Neural crest cell (in vitro differentiated cells): ENCODE results near the gene RNF214. TPM values are rescaled to one million over a fixed set of nuclear protein-coding genes. Genes with fewer than 3 reads are reported as not detected.

Experiments
- DNase-seq: peaks from one replicate; pipeline ENCODE4 v3.0.0; 2021; ENCODE audit warnings: low read depth, mixed read lengths, low spot score
- H3K27ac Mint-ChIP-seq: one replicate; pipeline ENCODE4 v1.8.0; 2021; ENCODE audit warnings: mild to moderate bottlenecking, mixed read lengths; ENCODE audit not compliant: unreplicated experiment
- H3K27me3 Mint-ChIP-seq: 2 replicates; pipeline ENCODE4 v1.8.0; 2021; ENCODE audit warnings: low read depth, mild to moderate bottlenecking, mixed read lengths
- H3K36me3 Mint-ChIP-seq: 2 replicates; pipeline ENCODE4 v1.8.0; 2021; ENCODE audit warnings: low read depth, mild to moderate bottlenecking, mixed read lengths
- H3K4me1 Mint-ChIP-seq: 2 replicates; pipeline ENCODE4 v1.8.0; 2021; ENCODE audit warnings: mixed read lengths
- H3K4me3 Mint-ChIP-seq: one replicate; pipeline ENCODE4 v1.8.0; 2021; ENCODE audit warnings: mild to moderate bottlenecking, mixed read lengths
- H3K9me3 Mint-ChIP-seq: 2 replicates; pipeline ENCODE4 v1.8.0; 2021; ENCODE audit warnings: mixed read lengths
- total RNA-seq: library from RNA; stranded (reverse); gene quantifications from 2 replicates; pipeline ENCODE4 v1.2.1, GENCODE V29; 2021
- TF ChIP-seq, protein P1 (sequence below): fragments of 200-600 bp; sonication (generic); conservative IDR thresholded peaks from 2 replicates; pipeline ENCODE4 v1.5.0; 2021; ENCODE audit warnings: antibody characterized with exemption, mild to moderate bottlenecking

Gene RNF214
- total RNA-seq, 1 donor from 2014 or later = 47.5 TPM

DNA sequence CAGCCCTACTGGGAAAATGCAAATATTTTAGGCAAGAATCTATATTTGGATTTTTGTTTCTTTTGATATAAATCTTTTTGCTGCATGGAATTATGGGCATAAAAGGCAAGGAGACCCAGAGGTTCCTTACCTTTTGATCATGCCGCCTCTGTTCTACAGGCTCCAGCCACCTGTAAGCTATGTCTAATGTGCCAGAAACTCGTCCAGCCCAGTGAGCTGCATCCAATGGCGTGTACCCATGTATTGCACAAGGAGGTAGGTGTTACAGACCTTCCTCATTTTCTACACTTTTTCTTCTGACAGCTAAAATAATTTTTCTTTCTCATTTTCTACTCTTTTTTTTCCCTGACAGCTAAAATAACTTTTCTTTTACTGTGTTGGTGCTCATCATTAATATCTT, 50.5 kb downstream of the RNF214 start:
- Mint-ChIP-seq H3K4me3 (no peak overlapping the region), H3K4me1 (no peaks in the 10 kb centered on the region), H3K27ac (no peak overlapping the region), H3K36me3 (peaks cover 19% of the 10 kb centered on the region), H3K27me3 (no peaks in the 10 kb centered on the region), H3K9me3 (no peaks in the 10 kb centered on the region)
- TF ChIP-seq, protein P1, sequence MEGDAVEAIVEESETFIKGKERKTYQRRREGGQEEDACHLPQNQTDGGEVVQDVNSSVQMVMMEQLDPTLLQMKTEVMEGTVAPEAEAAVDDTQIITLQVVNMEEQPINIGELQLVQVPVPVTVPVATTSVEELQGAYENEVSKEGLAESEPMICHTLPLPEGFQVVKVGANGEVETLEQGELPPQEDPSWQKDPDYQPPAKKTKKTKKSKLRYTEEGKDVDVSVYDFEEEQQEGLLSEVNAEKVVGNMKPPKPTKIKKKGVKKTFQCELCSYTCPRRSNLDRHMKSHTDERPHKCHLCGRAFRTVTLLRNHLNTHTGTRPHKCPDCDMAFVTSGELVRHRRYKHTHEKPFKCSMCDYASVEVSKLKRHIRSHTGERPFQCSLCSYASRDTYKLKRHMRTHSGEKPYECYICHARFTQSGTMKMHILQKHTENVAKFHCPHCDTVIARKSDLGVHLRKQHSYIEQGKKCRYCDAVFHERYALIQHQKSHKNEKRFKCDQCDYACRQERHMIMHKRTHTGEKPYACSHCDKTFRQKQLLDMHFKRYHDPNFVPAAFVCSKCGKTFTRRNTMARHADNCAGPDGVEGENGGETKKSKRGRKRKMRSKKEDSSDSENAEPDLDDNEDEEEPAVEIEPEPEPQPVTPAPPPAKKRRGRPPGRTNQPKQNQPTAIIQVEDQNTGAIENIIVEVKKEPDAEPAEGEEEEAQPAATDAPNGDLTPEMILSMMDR = no peak
- no peak for DNase-seq

DNA sequence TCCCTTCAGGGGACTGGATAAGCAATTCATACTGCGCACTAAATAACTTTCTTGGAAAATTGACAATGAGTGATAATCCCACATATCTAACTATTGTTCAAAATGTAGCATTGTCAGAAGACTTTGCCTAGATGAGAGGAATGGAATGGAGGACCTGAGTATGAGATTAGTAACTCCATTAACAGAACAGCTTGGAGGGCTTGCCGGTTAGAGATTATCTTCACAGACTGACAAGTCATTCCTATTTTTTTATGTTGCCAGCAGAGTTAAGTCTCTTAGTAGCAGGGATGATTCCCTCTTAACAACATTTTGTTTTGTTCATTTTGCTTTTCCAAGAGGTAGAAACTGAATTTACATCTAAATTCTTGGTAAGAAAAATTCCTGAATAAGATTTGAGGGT, 51.6 kb downstream of the RNF214 start:
- no peak for DNase-seq
- H3K4me3 Mint-ChIP-seq = no peak overlapping the region
- TF ChIP-seq, protein P1 = no peak
- H3K36me3 Mint-ChIP-seq = peaks cover 19% of the 10 kb centered on the region
- H3K27ac Mint-ChIP-seq = no peak overlapping the region
- no peaks in the 10 kb centered on the region for H3K9me3 Mint-ChIP-seq
- no peaks in the 10 kb centered on the region for H3K4me1 Mint-ChIP-seq
- H3K27me3 Mint-ChIP-seq = no peaks in the 10 kb centered on the region

DNA sequence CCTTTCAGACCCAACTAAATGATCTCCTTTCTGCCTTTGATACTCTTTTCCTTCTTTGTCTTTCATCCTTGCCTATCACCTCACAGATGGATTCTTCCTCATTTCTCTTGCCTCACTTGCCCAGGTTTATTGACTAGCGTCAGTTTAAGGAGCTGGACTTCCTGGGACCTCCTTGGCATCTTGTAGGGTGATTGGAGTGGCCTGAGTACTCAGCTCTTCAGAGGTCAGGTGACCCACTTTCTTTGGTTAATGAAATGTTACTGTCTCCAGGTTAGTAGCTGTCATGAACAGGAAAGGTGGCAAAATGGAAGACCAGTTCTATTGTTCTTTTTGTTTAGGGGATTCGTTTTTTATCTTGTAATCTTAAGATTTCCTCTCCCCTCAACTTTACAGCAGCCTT, 54.1 kb downstream of the RNF214 start:
- Mint-ChIP-seq H3K27me3 (no peaks in the 10 kb centered on the region), H3K9me3 (no peaks in the 10 kb centered on the region), H3K4me1 (no peaks in the 10 kb centered on the region), H3K27ac (no peak overlapping the region), H3K4me3 (no peak overlapping the region), H3K36me3 (peaks cover 28% of the 10 kb centered on the region)
- TF ChIP-seq, protein P1 = no peak
- no peak for DNase-seq

DNA sequence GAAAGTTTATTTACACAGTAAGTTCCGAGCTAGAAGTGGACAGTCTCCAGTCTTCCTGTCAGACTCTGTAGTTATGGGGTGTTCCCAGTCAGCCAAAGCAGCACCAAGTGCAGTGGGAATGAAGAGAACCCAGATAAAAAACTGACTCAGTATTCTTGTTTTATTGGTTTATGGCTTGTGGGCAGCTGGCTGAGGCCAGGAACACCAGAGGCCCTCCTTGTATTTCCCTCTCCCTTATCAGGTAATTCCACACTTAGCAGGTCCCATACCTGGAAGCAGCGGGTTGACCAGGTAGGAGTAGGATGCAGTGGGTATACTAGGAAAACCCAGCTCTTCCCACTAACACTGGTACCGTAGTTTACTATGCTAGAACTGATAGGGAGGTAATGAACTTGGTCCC, 55.2 kb downstream of the RNF214 start:
- no peak for DNase-seq
- Mint-ChIP-seq H3K4me1 (no peaks in the 10 kb centered on the region), H3K9me3 (no peaks in the 10 kb centered on the region), H3K4me3 (no peak overlapping the region), H3K27ac (peak overlapping the region; percentile 43), H3K36me3 (peaks cover 23% of the 10 kb centered on the region), H3K27me3 (no peaks in the 10 kb centered on the region)
- TF ChIP-seq, protein P1 = no peak

DNA sequence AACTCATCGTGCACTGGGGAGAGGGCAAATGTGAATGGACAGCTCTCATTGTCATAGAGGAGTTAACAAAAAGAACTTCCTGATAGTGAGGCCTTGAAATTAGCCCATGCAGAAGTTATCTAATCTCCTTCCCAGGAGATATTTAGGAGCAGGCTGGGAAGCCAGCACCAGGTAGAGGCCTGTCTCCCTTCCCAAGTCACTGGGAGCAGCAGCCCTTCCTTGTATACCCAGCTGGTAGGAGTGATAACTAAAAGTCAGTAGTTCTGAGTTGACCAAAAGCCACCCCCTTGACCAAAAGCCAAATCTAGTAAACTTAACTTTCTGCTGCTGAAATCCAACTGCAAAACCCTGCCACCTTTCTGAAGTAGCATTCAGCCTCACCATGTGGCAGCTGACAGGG, 57.3 kb downstream of the RNF214 start:
- no peaks in the 10 kb centered on the region for H3K4me1 Mint-ChIP-seq
- H3K9me3 Mint-ChIP-seq = no peaks in the 10 kb centered on the region
- H3K4me3 Mint-ChIP-seq = no peak overlapping the region
- no peak overlapping the region for H3K27ac Mint-ChIP-seq
- H3K36me3 Mint-ChIP-seq = peaks cover 19% of the 10 kb centered on the region
- DNase-seq = no peak
- TF ChIP-seq, protein P1 = no peak
- no peaks in the 10 kb centered on the region for H3K27me3 Mint-ChIP-seq
